Measurements from ENCODE around the gene PCSK5. TPM values are rescaled to one million over a fixed set of nuclear protein-coding genes. Genes with fewer than 3 reads are reported as not detected.

Gene PCSK5
- total and polyA plus RNA-seq, 8 donors, result 0.37 to 86.3 (median 4.9) TPM

DNA sequence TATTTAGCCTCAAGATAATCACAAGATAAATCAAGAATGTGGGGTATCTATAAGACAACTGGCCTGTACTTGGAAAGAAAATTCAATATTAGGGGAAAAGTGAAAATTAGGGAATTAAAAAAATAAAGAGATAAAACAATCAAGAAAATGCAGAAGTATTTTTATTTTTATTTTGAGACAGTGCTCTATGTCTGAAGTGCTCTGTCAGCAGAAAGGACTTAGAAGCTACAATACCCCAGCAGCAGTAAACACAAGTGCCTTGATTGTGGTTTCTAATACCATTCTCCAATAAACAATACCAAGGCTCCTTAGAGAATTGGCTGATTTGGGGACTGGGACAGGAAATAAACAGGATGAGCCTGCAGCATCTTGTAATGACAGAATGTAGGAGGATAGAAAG lies 358.8 kb downstream of the PCSK5 start:
- no peaks in the 10 kb centered on the region for H3K4me1 ChIP-seq
- intact Hi-C loops (cut with DNase I; ENCODE audit: low total_unique reads), result loop anchor here (10.0 kb wide), 1 partner anchor 65 kb away; no protein-coding TSS in a partner anchor
- TF ChIP-seq POLR2AphosphoS5 (IDR thresholded peaks at IDR 0.05), result no peak
- no peaks in the 10 kb centered on the region for H3K36me3 ChIP-seq
- no peak overlapping the region for H3K27ac ChIP-seq
- no peaks in the 10 kb centered on the region for H3K27me3 ChIP-seq
- no peak for DNase-seq
- no peak overlapping the region for H3K4me3 ChIP-seq
- no peaks in the 10 kb centered on the region for H3K9me3 ChIP-seq

GRCh38 chr9:76255781-76256455 lies 365.4 kb downstream of the PCSK5 start:
- H3K9me3 ChIP-seq, result no peaks in the 10 kb centered on the region
- peak overlapping the region in 4 of 5 donors; percentile 16 to 73 (median 56) for H3K27ac ChIP-seq
- intact Hi-C loops (cut with DNase I; ENCODE audit: low total_unique reads), result no loop called here
- peak; percentile 25 to 83 for DNase-seq
- TF ChIP-seq POLR2AphosphoS5 (IDR thresholded peaks at IDR 0.05), result peak in 2 of 3 donors; percentile 12 to 53
- no peak for TF ChIP-seq EP300 (IDR thresholded peaks at IDR 0.05)
- H3K4me1 ChIP-seq, result peaks cover 0 to 7% (median 0%) of the 10 kb centered on the region in 4 donors
- 60 to 72% (median 65%) methylated on average over 12 of the region's 12 CpGs for WGBS, 5 donors
- no peak overlapping the region for H3K4me3 ChIP-seq
- H3K36me3 ChIP-seq, result no peaks in the 10 kb centered on the region
- no peaks in the 10 kb centered on the region for H3K27me3 ChIP-seq

- 79 to 82% (median 81%) methylated on average over 7 of the region's 7 CpGs for WGBS, 5 donors
- intact Hi-C loops (cut with DNase I; ENCODE audit: low total_unique reads), result no loop called here
- Histone ChIP-seq H3K4me1 (peaks cover 0 to 7% (median 0%) of the 10 kb centered on the region in 4 donors), H3K4me3 (no peak overlapping the region), H3K36me3 (no peaks in the 10 kb centered on the region), H3K27me3 (no peaks in the 10 kb centered on the region), H3K27ac (peak overlapping the region in 3 of 5 donors; percentile 55 to 73 (median 56)), H3K9me3 (no peaks in the 10 kb centered on the region)
- TF ChIP-seq POLR2AphosphoS5 (IDR thresholded peaks at IDR 0.05), result no peak
- TF ChIP-seq EP300 (IDR thresholded peaks at IDR 0.05), result no peak
- TF ChIP-seq POLR2A (IDR thresholded peaks at IDR 0.05), result no peak
- DNase-seq, result peak in 1 of 2 donors; percentile 18
These were observed 366.8 kb downstream of the PCSK5 start for GRCh38 chr9:76257311-76257710.

- H3K27ac ChIP-seq, result no peak overlapping the region
- no peak overlapping the region for H3K4me3 ChIP-seq
- no peaks in the 10 kb centered on the region for H3K36me3 ChIP-seq
- WGBS, 5 donors, result 79 to 92% (median 87%) methylated on average over 1 of the region's 1 CpG
- peaks cover 0 to 5% (median 5%) of the 10 kb centered on the region in 4 donors for H3K9me3 ChIP-seq
- no peaks in the 10 kb centered on the region for H3K27me3 ChIP-seq
- no peak for TF ChIP-seq CTCF (IDR thresholded peaks at IDR 0.05)
- TF ChIP-seq POLR2AphosphoS5 (IDR thresholded peaks at IDR 0.05), result no peak
- TF ChIP-seq EP300 (IDR thresholded peaks at IDR 0.05), result no peak
- TF ChIP-seq POLR2A (IDR thresholded peaks at IDR 0.05), result no peak
- DNase-seq, result no peak
- intact Hi-C loops (cut with DNase I; ENCODE audit: low total_unique reads), result no loop called here
- H3K4me1 ChIP-seq, result peaks cover 0 to 6% (median 2%) of the 10 kb centered on the region in 4 donors
These were observed 376.3 kb downstream of the PCSK5 start for GRCh38 chr9:76266649-76267283.

DNA sequence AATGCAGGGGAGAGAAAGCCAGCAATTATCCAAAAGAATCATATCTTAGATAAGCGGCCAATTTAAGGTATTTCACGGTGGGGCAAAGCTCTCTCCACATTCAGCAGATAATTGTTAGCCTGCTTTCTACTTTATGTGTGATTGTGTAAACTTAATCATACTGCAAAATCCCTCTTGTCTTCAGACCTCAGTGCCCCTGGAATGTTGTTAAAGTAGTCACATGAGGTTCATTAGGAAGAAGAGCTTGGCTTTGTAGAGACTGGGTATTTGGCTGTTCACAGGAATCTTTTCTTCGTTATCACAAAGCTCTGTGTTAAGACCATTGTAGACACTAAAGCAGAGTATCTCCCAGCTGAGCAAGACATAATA lies 376.8 kb downstream of the PCSK5 start:
- H3K4me1 ChIP-seq, result peaks cover 0 to 6% (median 2%) of the 10 kb centered on the region in 4 donors
- intact Hi-C loops (cut with DNase I; ENCODE audit: low total_unique reads), result no loop called here
- no peak overlapping the region for H3K27ac ChIP-seq
- DNase-seq, result no peak
- no peaks in the 10 kb centered on the region for H3K27me3 ChIP-seq
- H3K36me3 ChIP-seq, result no peaks in the 10 kb centered on the region
- TF ChIP-seq EP300 (IDR thresholded peaks at IDR 0.05) (no peak), POLR2AphosphoS5 (IDR thresholded peaks at IDR 0.05) (no peak)
- peaks cover 0 to 5% (median 5%) of the 10 kb centered on the region in 4 donors for H3K9me3 ChIP-seq
- WGBS, 5 donors, result 38 to 80% (median 53%) methylated on average over 3 of the region's 3 CpGs
- H3K4me3 ChIP-seq, result no peak overlapping the region

DNA sequence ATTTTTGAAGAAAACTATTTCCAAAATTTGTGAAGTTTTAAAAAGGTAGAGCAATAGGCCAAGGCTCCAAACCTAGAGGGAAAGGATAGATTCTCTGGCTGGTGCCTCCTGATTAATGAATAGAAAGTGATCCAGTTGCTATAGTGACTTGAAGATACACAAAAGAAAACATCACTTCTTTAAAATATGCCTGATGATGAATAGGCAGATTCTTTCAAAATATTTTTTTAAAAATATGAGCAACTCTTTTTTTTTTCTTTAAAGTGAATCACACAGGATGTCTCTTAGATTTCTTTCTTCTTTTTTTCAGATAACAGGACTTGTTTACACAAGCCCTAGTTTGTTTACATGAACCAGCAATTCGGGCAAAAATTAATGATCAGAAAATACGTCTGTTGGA lies 379.3 kb downstream of the PCSK5 start:
- peaks cover 0 to 6% (median 2%) of the 10 kb centered on the region in 4 donors for H3K4me1 ChIP-seq
- TF ChIP-seq POLR2A (IDR thresholded peaks at IDR 0.05), result no peak
- no peak for TF ChIP-seq POLR2AphosphoS5 (IDR thresholded peaks at IDR 0.05)
- H3K4me3 ChIP-seq, result no peak overlapping the region
- no peaks in the 10 kb centered on the region for H3K9me3 ChIP-seq
- peak overlapping the region in 1 of 5 donors; percentile 40 for H3K27ac ChIP-seq
- peak in 1 of 2 donors; percentile 20 for DNase-seq
- WGBS, 5 donors, result 11 to 21% (median 15%) methylated on average over 2 of the region's 2 CpGs
- H3K27me3 ChIP-seq, result no peaks in the 10 kb centered on the region
- H3K36me3 ChIP-seq, result no peaks in the 10 kb centered on the region
- intact Hi-C loops (cut with DNase I; ENCODE audit: low total_unique reads), result no loop called here

Measured in stomach (tissue), 9 donors.